Ishikawa (cell line): Measurements from ENCODE around the gene RELN.

Experiments used
- CEBPB ChIP-seq: IDR thresholded peaks from 2 replicates; pipeline ENCODE4 v1.6.1; 2012
- CREB1 ChIP-seq: IDR thresholded peaks from 2 replicates; pipeline ENCODE4 v1.6.1; 2012; ENCODE audit warnings: low read depth
- EGR1 ChIP-seq: IDR thresholded peaks from 2 replicates; pipeline ENCODE4 v1.6.1; 2012
- EP300 ChIP-seq: IDR thresholded peaks from 2 replicates; pipeline ENCODE4 v1.6.1; 2012; ENCODE audit warnings: borderline replicate concordance
- FOXM1 ChIP-seq: IDR thresholded peaks from 2 replicates; pipeline ENCODE4 v1.6.1; 2012; ENCODE audit warnings: low read depth, borderline replicate concordance
- MAX ChIP-seq: IDR thresholded peaks from 2 replicates; pipeline ENCODE4 v1.6.1; 2012
- NFIC ChIP-seq: IDR thresholded peaks from 2 replicates; pipeline ENCODE4 v1.6.1; 2012
- RAD21 ChIP-seq: IDR thresholded peaks from 2 replicates; pipeline ENCODE4 v1.6.1; 2012; ENCODE audit warnings: low read depth
- REST ChIP-seq: IDR thresholded peaks from 2 replicates; pipeline ENCODE4 v1.6.1; 2012; ENCODE audit warnings: low read depth, mild to moderate bottlenecking
- TAF1 ChIP-seq: IDR thresholded peaks from 2 replicates; pipeline ENCODE4 v1.6.1; 2012; ENCODE audit warnings: low read depth, mild to moderate bottlenecking
- TCF12 ChIP-seq: IDR thresholded peaks from 2 replicates; pipeline ENCODE4 v1.6.1; 2012; ENCODE audit warnings: low read depth
- TEAD4 ChIP-seq: IDR thresholded peaks from 2 replicates; pipeline ENCODE4 v1.6.1; 2012
- USF1 ChIP-seq: IDR thresholded peaks from 2 replicates; pipeline ENCODE4 v1.6.1; 2012
- YY1 ChIP-seq: IDR thresholded peaks from 2 replicates; pipeline ENCODE4 v1.6.1; 2012; ENCODE audit warnings: low read depth
- ZBTB7A ChIP-seq: IDR thresholded peaks from 2 replicates; pipeline ENCODE4 v1.6.1; 2012; ENCODE audit warnings: low read depth

Gene RELN

GRCh38 chr7:103560136-103560535, 429.3 kb downstream of the RELN start:
- no peak for TF ChIP-seq MAX
- no peak for TF ChIP-seq RAD21
- no peak for TF ChIP-seq CREB1
- TF ChIP-seq REST, result no peak
- TF ChIP-seq TCF12, result no peak
- no peak for TF ChIP-seq YY1
- no peak for TF ChIP-seq EGR1
- no peak for TF ChIP-seq TEAD4
- TF ChIP-seq TAF1, result no peak

- no peak for TF ChIP-seq EP300
- TF ChIP-seq CEBPB, result no peak
- no peak for TF ChIP-seq TAF1
- TF ChIP-seq FOXM1, result no peak
- TF ChIP-seq YY1, result no peak
- no peak for TF ChIP-seq NFIC
- no peak for TF ChIP-seq REST
- no peak for TF ChIP-seq MAX
- TF ChIP-seq ZBTB7A, result no peak
- no peak for TF ChIP-seq USF1
- no peak for TF ChIP-seq RAD21
- no peak for TF ChIP-seq TCF12
- TF ChIP-seq CREB1, result no peak
- TF ChIP-seq TEAD4, result no peak
Measured at GRCh38 chr7:103551016-103551415, 438.4 kb downstream of the RELN start.

GRCh38 chr7:103549786-103550185, 439.7 kb downstream of the RELN start:
- TF ChIP-seq TAF1 (no peak), MAX (no peak), EP300 (no peak), REST (no peak), NFIC (no peak), TEAD4 (no peak), RAD21 (no peak), YY1 (no peak), FOXM1 (no peak), USF1 (no peak), TCF12 (no peak), CREB1 (no peak), EGR1 (no peak), CEBPB (no peak), ZBTB7A (no peak)

- TF ChIP-seq TCF12, result no peak
- no peak for TF ChIP-seq ZBTB7A
- TF ChIP-seq RAD21, result no peak
- TF ChIP-seq CEBPB, result no peak
Measured at GRCh38 chr7:103547451-103548284, 441.8 kb downstream of the RELN start.
